ENCODE results near the gene ANO1.

DNA sequence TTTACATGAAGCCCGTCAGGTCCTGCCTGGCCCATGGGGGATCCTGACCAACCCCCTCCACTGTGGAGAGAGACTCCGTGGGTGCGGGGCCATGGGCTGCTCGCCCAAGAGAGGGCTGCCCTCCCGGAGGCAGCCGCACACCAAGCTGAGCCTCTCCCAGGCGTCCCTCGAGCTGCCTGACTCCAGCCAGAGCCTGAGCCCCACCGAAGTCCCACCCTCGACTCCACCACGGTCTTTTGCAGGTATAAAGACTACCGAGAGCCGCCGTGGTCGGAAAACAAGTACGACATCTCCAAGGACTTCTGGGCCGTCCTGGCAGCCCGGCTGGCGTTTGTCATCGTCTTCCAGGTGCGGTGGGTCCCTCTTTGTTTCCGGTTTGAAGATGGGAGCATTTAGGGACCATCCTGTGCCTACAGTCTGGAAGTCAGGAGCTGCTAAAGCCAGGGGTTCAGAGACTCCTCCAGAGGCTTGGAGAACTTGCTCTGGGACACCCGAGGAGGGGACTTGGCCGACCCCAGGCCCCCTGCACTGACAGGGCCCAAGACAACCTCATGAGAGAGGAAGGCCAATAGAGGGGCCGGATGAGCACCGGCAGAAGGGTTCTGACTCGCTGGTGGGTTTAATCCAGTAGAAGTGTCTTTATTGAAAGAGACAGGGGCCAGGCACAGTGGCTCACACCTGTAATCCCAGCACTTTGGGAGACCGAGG, 107.4 kb downstream of the ANO1 start:
- TF ChIP-seq, protein P1, sequence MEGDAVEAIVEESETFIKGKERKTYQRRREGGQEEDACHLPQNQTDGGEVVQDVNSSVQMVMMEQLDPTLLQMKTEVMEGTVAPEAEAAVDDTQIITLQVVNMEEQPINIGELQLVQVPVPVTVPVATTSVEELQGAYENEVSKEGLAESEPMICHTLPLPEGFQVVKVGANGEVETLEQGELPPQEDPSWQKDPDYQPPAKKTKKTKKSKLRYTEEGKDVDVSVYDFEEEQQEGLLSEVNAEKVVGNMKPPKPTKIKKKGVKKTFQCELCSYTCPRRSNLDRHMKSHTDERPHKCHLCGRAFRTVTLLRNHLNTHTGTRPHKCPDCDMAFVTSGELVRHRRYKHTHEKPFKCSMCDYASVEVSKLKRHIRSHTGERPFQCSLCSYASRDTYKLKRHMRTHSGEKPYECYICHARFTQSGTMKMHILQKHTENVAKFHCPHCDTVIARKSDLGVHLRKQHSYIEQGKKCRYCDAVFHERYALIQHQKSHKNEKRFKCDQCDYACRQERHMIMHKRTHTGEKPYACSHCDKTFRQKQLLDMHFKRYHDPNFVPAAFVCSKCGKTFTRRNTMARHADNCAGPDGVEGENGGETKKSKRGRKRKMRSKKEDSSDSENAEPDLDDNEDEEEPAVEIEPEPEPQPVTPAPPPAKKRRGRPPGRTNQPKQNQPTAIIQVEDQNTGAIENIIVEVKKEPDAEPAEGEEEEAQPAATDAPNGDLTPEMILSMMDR (IDR thresholded peaks at IDR 0.05), result no peak
- TF ChIP-seq POLR2A (IDR thresholded peaks at IDR 0.05) (no peak), POLR2AphosphoS5 (IDR thresholded peaks at IDR 0.05) (no peak)

All from prostate gland (tissue), 2 donors.